ENCODE measurements around the gene ARF1.

Gene ARF1

DNA sequence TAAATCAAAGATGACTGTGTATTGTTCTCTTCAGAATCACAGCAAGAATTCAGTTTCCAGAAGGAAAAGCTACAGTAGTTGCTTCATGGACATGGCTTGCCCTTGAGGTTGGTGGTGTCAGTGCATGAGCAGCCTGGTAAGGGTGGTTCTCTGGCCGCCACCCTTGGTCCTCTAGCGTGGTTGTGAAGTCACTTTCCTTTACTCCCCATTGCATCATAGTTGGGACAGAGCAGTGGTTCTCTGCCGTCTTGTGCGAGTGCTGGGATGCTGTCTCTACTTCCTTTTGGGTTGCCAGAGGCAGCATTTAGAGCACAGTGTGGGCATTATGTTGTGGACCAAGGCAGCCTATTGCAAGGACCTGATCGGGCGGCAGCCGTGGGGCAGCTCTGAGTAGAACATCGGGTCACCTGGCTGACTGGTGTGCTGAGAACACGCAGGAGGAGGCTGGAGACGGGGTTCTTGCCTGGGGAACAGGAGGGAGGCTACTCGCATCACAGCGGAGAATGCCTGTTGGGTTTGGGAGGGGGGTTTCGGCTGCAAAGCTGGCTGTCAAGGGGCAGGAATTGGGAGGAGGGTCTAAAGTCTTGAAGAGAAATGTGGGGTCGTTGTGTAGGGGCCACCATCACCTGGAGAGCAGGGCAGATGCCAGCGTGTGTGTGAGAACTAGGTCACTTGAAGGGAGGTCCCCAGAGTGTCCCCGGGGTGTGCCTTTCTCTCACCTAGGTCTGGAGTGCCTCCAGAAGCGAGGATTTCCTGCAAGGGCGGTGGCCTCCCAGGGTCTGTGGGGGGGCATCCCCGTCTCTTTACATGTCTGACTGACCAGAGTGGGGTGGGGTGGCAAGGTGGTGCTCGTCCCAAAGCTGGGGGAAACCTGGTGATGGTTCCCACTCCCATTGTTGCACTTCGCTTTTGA is 6.3 kb downstream of the ARF1 start:
- DNase-seq = no peak

GRCh38 chr1:228089519-228090380 is 7.2 kb downstream of the ARF1 start:
- DNase-seq = no peak

DNA sequence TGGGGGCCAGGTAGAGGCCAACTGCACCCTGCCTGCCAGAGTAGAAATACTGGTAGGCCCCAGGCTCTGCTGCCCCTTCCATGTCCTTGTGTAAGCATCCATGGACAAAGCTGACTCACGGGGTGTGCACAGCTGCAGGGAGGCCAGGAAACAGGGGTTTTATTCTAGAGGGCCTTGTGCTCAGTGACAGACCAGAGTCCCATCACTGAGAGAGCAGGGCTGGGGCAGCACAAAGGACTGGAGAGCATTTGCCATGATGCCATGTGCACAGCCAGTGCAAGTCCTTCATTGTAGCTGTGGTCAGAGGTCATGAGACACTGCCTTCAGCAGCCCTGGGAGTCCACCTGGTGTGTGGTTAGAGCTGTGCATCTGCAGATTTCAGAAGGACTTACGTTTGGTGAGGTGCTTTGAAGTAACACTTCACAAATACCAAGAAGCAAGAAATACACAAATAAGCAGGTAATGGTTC is 8.1 kb downstream of the ARF1 start:
- no peak for DNase-seq

DNA sequence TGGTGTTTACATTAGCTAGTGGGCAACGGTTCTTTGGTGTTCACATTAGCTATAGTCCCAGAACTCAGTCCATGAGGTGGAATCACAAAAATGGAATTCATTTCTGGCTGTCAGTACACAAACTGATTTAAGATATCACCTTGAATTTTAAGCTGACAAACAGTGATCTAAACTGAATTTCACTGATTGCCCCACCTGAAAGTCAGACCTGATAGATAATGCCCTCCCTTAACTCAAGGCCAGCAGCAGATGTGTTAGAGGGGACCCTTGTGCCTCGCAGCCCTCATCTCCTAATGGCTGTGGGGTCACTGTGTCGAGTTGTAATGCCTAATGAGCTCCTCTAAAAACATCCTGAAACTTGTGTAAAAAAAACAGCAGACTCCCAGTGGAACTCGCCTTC is 8.6 kb downstream of the ARF1 start:
- no peak for DNase-seq

DNA sequence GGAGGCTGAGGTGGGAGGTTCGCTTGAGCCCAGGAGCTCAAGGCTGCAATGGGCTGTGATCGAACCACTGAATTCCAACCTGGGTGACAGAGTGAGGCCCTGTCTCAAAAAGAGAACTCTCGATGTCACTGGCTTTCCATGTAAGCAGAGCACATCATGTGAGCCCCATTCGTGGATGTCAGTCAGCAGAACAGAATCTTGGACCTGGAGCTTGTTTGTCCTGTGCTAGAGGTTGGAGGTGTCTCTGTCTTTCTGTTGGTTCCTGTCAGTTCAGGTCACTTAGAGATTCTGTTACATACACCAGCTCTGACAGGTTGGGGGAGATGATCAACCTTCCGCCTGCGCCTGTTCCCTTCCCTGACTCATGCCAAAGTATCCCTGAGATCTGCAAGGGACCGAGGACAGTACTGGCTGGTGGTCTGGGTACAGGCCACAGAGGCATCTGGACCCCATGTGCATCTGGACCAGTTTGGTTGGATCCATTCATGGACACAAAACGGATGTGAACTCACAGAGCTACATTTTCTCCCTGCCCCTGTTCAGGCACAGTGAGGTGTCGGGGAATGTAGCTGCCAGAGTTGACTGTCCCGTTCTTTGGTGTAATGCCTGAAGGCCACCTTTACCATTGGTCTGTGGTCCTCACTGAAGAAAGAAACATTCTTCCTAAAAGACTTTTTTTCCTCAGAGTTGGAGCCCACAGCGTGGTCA is 10.0 kb downstream of the ARF1 start:
- DNase-seq = no peak

DNA sequence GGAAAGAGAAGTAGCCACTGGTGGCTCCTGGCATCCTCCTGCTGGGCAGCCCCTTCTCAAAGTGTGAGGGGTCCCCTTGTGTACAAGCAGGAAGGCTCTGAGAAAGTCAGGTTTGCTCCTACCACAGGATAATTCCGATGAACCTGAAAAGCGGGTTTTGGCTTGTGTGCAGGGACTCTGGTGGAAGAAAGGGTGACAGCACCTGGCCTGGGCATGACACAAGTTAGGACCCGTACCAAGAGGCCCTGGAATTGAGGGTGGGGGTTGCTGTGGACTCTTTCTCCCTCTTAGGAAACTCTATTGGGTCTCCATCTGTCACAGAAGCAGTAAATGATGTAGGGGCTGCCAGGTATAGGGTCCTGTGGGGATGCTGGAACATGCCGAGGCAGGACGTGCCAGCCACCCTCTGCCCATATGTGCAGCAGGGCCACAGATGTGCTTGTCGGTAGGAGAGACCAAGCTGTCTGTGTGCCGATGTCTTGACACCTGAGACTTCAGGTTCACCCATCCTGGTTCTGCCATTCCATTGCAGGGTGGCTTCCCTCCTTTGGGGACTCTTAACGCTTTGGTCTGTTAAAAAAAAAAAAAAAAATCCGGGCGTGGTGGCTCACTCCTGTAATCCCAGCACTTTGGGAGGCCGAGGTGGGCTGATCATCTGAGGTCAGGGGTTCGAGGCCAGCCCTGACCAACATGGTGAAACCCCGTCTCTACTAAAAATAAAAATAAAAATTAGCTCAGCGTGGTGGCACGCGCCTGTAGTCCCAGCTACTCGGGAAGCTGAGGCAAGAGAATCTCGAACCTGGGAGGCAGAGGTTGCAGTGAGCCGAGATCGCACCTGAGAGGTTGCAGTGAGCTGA is 10.8 kb downstream of the ARF1 start:
- DNase-seq = no peak

GRCh38 chr1:228094432-228095016 is 12.0 kb downstream of the ARF1 start:
- no peak for DNase-seq

DNA sequence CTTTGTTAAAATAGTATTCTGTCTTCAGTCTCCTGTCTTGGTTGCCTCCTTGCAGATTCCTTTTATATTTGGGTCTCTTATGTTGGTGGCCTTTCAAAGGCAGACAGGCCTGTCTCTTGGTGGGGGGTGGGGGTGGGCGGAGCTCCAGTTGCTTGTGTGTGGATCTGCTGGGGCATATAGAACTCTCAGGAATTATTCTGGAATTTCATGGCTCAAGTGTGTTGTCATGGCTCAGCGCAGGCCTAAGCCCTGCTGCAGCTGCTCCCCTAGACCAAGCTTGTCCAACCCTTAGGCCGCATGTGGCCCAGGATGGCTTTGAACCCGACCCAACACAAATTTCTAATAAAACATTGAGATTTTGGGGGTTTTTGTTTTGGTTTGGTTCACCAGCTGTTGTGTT is 12.7 kb downstream of the ARF1 start:
- DNase-seq = no peak

GRCh38 chr1:228095938-228096337 is 13.4 kb downstream of the ARF1 start:
- DNase-seq = no peak

- no peak for DNase-seq
Observed at GRCh38 chr1:228096416-228097332, 14.2 kb downstream of the ARF1 start.

DNA sequence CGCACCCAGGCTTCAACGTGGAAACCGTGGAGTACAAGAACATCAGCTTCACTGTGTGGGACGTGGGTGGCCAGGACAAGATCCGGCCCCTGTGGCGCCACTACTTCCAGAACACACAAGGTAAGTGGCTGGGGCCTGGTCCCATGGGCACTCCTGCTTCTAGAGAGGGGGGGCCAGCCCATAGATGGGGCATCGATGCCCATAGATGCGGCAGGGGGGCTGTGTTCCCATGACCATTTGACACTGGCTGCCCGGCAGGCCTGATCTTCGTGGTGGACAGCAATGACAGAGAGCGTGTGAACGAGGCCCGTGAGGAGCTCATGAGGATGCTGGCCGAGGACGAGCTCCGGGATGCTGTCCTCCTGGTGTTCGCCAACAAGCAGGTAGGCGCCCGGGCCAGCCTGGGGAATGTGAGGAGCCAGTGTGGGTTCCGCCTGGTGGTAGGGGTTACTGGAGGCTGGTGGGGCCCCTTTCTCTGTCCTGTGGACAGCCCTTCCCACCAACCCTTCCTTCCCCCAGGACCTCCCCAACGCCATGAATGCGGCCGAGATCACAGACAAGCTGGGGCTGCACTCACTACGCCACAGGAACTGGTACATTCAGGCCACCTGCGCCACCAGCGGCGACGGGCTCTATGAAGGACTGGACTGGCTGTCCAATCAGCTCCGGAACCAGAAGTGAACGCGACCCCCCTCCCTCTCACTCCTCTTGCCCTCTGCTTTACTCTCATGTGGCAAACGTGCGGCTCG is 15.0 kb downstream of the ARF1 start:
- DNase-seq = no peak

- DNase-seq = no peak
Observed at GRCh38 chr1:228098323-228098931, 15.9 kb downstream of the ARF1 start.

GRCh38 chr1:228099331-228099732 is 16.8 kb downstream of the ARF1 start:
- no peak for DNase-seq

- DNase-seq = no peak
Observed at GRCh38 chr1:228100822-228101613, 18.5 kb downstream of the ARF1 start.

GRCh38 chr1:228101614-228101993 is 19.1 kb downstream of the ARF1 start:
- peak; percentile 42 for DNase-seq

GRCh38 chr1:228101994-228102790 is 19.7 kb downstream of the ARF1 start:
- DNase-seq = peak; percentile 69

DNA sequence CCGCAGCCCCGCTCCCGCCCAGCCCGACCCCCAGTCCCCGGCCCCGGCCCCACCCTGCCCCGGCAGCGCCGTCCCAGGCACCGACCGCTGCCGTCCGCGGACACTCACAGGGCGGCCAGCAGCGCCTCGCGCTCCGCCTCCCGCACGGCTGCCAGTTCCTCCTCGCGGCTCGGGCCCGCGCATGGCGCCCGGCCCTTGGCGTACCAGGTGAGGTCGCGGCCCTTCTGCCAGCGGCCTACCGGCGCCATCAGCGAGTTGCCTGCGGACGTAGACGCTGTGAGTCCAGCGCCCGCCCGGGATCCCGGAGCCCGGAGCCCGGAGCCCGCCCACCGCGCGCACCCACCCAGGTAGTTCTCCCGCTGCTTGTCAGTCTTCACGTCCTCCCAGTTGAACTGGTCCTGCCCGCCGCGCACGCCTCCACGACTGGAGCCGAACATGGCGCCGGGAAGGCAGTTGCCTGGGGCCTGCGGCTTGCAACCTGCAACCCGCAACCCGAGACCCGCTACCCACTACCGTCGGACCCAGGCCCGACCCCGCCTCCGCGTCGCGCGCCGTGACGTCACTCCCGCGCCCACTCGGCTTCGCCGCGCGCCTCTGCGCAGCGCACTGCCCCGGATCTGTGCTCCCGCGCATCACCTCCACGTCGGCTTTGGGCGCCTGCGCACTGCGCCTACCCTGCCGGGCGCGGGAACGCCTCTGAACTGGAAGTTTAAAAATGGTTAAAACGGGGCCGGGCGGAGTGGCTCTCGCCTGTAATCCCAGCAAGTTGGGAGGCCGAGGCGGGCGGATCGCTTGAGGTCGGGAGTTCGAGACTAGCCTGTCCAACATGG is 20.5 kb downstream of the ARF1 start, which contains the start of gene C1orf35:
TSS of gene C1orf35 (minus strand) at position 535 of the 830 bp plus-strand sequence. CDS start at position 437, 98 bp downstream.
- peak; percentile 95 for DNase-seq

All from CD4-positive, alpha-beta T cell treated with Interleukin-12 subunit alpha and Interleukin-12 subunit beta, for 1 hour (primary cell).